Measurements from ENCODE around the gene CDC42EP5. TPM values are rescaled to one million over a fixed set of nuclear protein-coding genes. Genes with fewer than 3 reads are reported as not detected.
"Not testable (repeated sequence)": the region's sequence is repeated elsewhere in the genome, so short reads cannot be mapped to it uniquely, and the experiment has no call there.

The CDC42EP5 gene
- total RNA-seq, 2 experiments from 2014 or later = 0.45 to 0.83 TPM

DNA sequence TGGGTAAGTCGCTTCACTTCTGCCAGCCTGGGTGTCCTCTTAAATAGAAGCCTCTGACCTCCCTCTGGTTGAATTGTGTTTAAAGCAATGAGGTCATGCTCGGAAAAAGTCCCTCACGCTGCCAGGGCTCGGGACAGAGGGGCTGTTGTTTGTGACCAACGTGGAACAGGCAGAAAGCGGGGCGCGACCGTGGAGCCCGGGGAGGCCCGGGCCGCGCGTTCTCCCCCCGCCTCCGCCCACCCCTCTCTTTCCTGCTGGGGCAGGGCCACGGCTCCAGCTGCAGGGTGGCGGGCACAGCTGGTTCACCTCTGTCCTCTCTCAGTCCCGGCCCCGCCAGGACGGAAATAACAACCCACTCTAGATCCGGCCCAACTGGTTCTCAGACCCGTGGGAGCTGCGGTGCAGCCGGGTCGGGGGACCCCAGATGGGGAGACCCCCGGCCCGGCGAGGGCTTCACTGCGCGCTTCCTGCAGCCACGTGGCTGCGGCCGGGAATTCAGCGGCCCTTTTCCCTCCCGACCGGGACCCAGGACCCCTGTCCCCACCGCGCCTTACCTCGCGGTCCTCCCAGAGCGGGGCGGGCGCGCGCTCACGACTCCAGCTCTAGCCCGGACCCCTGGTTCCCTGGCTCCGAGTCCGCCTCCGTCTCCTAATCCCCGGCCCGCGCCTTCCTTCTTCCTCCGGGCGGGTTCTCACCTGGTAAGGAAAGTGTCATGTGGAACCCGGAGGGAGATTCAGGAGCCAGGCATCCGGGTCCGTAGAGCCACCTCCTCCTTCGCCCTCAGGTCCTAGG is 1.9 kb downstream of the CDC42EP5 start:
- Mint-ChIP-seq H3K27me3 (peaks cover 24% of the 10 kb centered on the region), H3K27ac (no peak overlapping the region), H3K36me3 (ENCODE audit: low read depth) (no peaks in the 10 kb centered on the region), H3K4me1 (ENCODE audit: low read depth) (peaks cover 17% of the 10 kb centered on the region), H3K9me3 (no peaks in the 10 kb centered on the region), H3K4me3 (peak overlapping the region; percentile 22)
- intact Hi-C loops (cut with micrococcal nuclease) = no loop called here
- TF ChIP-seq, protein P1, sequence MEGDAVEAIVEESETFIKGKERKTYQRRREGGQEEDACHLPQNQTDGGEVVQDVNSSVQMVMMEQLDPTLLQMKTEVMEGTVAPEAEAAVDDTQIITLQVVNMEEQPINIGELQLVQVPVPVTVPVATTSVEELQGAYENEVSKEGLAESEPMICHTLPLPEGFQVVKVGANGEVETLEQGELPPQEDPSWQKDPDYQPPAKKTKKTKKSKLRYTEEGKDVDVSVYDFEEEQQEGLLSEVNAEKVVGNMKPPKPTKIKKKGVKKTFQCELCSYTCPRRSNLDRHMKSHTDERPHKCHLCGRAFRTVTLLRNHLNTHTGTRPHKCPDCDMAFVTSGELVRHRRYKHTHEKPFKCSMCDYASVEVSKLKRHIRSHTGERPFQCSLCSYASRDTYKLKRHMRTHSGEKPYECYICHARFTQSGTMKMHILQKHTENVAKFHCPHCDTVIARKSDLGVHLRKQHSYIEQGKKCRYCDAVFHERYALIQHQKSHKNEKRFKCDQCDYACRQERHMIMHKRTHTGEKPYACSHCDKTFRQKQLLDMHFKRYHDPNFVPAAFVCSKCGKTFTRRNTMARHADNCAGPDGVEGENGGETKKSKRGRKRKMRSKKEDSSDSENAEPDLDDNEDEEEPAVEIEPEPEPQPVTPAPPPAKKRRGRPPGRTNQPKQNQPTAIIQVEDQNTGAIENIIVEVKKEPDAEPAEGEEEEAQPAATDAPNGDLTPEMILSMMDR (IDR thresholded peaks at IDR 0.05) = no peak
- ChIA-PET POLR2A (interaction anchor here (1.0 to 1.2 kb wide), 2 partner anchors 11 to 56 kb away, joined by 4 to 5 read pairs; no protein-coding TSS in a partner anchor), CTCF (interaction anchor here (0.8 kb wide), 1 partner anchor 58 kb away, joined by 3 read pairs; no protein-coding TSS in a partner anchor)
- DNase-seq = peak; percentile 49
- ATAC-seq = peak; percentile 55

DNA sequence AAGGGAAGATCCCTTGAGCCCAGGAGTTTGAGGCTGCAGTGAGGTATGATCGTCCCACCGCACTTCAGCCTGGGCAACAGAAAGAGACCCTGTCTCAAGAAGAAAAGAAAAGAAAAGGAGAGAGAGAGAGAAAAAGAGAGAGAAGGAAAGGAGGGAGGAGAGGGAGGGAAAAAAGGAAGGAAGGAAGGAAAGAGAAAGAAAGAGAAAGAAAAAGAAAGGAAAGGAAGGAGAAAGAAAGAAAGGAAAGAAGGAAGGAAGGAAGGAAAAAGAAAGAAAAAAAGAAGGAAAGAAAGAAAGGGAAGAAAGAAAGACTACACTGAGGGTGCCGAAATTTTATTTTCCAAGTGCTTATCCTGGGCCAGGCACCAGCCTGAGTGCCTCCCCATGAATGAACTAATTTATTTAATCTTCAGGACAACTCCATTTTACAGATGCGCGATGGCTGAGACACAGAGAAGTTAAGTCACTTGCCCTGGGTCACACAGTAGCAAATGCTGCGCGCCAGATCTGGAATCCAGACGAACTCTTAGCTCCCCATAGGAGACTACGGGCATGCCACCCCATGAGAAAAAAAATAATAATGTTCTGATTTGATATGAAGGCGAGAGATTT is 2.7 kb downstream of the CDC42EP5 start:
- H3K27ac Mint-ChIP-seq = no peak overlapping the region
- peak overlapping the region; percentile 22 for H3K4me3 Mint-ChIP-seq
- ChIA-PET POLR2A (interaction anchor here (1.0 to 1.2 kb wide), 2 partner anchors 10 to 55 kb away, joined by 4 to 5 read pairs; no protein-coding TSS in a partner anchor), CTCF (interaction anchor here (0.6 to 1.8 kb wide), 5 partner anchors 9 to 135 kb away, joined by 3 to 9 read pairs (median 4); no protein-coding TSS in a partner anchor)
- intact Hi-C loops (cut with micrococcal nuclease) = no loop called here
- TF ChIP-seq, protein P1 (IDR thresholded peaks at IDR 0.05) = no peak
- peaks cover 17% of the 10 kb centered on the region for H3K4me1 Mint-ChIP-seq (ENCODE audit: low read depth)
- ATAC-seq = no peak
- peaks cover 24% of the 10 kb centered on the region for H3K27me3 Mint-ChIP-seq
- H3K36me3 Mint-ChIP-seq (ENCODE audit: low read depth) = no peaks in the 10 kb centered on the region
- no peaks in the 10 kb centered on the region for H3K9me3 Mint-ChIP-seq
- DNase-seq = no peak

DNA sequence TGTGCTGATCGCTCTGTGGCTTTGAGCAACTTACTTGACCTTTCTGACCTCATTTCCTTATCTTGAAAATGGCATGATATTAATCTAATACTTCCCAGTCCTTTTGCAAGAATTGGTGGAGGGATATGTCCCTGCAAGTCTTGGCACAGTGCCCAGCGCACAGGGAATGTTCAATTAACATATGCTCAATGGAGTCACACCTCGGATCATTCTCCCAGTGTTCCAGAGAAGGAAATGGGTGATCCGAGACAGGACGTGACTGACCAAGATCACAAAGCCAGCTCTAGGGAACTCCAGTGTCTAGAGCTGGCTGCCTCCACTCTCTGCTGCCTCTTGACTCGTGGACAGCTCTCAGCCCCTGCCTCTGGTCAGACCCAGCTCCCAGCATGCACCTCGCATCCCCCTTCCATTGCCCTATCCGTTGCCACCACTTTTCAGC is 3.6 kb downstream of the CDC42EP5 start:
- intact Hi-C loops (cut with micrococcal nuclease) = no loop called here
- Mint-ChIP-seq H3K4me3 (no peak overlapping the region), H3K4me1 (ENCODE audit: low read depth) (peaks cover 19% of the 10 kb centered on the region), H3K27me3 (peaks cover 24% of the 10 kb centered on the region), H3K9me3 (no peaks in the 10 kb centered on the region), H3K27ac (no peak overlapping the region), H3K36me3 (ENCODE audit: low read depth) (no peaks in the 10 kb centered on the region)
- POLR2A ChIA-PET = interaction anchor here (0.7 kb wide), 1 partner anchor 69 kb away, joined by 3 read pairs; no protein-coding TSS in a partner anchor
- ATAC-seq (no peak), DNase-seq (no peak)
- TF ChIP-seq, protein P1 (IDR thresholded peaks at IDR 0.05) = no peak
- CTCF ChIA-PET = interaction anchor here (1.3 to 1.8 kb wide), 3 partner anchors 9 to 78 kb away, joined by 4 to 9 read pairs (median 5); no protein-coding TSS in a partner anchor

DNA sequence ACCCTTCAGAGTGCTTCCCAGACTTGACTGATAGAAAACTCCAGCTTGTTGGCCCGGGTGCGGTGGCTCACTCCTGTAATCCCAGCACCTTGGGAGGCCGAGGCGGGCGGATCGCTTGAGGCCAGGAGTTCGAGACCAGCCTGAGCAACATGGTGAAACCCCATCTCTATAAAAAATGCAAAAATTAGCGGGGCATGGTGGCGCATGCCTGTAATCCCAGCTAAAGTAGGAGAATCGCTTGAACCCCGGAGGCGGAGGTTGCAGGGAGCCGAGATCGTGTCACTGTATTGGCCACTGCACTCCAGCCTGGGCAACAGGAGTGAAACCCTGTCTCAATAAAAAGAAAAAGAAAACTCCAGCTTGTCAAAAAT is 7.0 kb downstream of the CDC42EP5 start:
- H3K27ac Mint-ChIP-seq; DNase-seq; intact Hi-C loops (cut with micrococcal nuclease); POLR2A ChIA-PET; H3K9me3 Mint-ChIP-seq; ATAC-seq: not testable (repeated sequence)
- H3K4me3 Mint-ChIP-seq = peak overlapping the region; percentile 36
- H3K36me3 Mint-ChIP-seq (ENCODE audit: low read depth) = peaks cover 10% of the 10 kb centered on the region
- peaks cover 24% of the 10 kb centered on the region for H3K4me1 Mint-ChIP-seq (ENCODE audit: low read depth)
- H3K27me3 Mint-ChIP-seq = peaks cover 20% of the 10 kb centered on the region
- CTCF ChIA-PET = interaction anchor here (1.5 kb wide), 1 partner anchor 15 kb away, joined by 3 read pairs; no protein-coding TSS in a partner anchor

DNA sequence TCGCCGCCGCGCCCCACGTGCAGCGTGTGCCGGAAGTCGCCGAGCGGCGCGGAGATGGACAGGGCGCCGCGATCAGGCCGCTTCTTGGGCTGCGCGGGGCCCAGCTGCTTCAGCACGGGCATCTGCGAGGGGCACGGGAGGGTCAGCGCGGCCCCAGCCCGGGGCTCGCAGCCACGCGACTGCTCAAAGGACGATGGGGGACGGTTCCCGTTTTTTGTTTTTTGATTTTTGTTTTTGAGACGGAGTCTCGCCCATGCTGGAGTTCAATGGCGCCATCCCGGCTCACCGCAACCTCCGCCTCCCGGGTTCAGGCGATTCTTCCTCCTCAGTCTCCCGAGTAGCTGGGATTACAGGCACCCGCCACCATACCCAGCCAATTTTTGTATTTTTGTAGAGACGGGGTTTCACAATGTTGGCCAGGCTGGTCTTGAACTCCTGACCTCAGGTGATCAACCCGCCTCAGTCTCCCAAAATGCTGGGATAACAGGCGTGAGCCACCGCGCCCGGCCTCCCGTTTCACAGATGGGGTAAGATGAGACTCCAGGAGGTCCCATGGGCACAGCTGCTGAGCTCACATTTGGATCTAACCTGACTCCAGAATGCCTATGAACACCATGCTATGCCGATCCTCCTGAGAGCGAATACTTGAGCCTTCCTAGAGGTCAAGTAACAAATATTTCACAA is 7.5 kb downstream of the CDC42EP5 start:
- Mint-ChIP-seq H3K4me3 (peak overlapping the region; percentile 36), H3K27ac (no peak overlapping the region), H3K9me3 (no peaks in the 10 kb centered on the region), H3K27me3 (peaks cover 16% of the 10 kb centered on the region), H3K4me1 (ENCODE audit: low read depth) (peaks cover 20% of the 10 kb centered on the region), H3K36me3 (ENCODE audit: low read depth) (peaks cover 14% of the 10 kb centered on the region)
- CTCF ChIA-PET = interaction anchor here (1.5 kb wide), 1 partner anchor 15 kb away, joined by 3 read pairs; no protein-coding TSS in a partner anchor
- intact Hi-C loops (cut with micrococcal nuclease) = no loop called here
- ATAC-seq = no peak
- POLR2A ChIA-PET = no interaction called here
- DNase-seq = no peak
- TF ChIP-seq, protein P1 (IDR thresholded peaks at IDR 0.05) = no peak
